Hematopoietic multipotent progenitor cell treated with erythropoietin and hydrocortisone succinate and interleukin-3 and kit ligand, for 17 days (in vitro differentiated cells): Measurements from ENCODE around the gene PDIA2.
"Not testable (repeated sequence)": the region's sequence is repeated elsewhere in the genome, so short reads cannot be mapped to it uniquely, and the experiment has no call there.

ENCODE experiments used
- DNase-seq: peaks from one replicate; pipeline ENCODE4 v3.0.0-alpha.2; 2015; ENCODE audit warnings: low spot score

The PDIA2 gene

GRCh38 chr16:301950-302349, 19.0 kb downstream of the PDIA2 start:
- no peak for DNase-seq

GRCh38 chr16:303760-304505, 21.0 kb downstream of the PDIA2 start:
- DNase-seq: no peak

GRCh38 chr16:305916-306626, 23.1 kb downstream of the PDIA2 start:
- no peak for DNase-seq

DNA sequence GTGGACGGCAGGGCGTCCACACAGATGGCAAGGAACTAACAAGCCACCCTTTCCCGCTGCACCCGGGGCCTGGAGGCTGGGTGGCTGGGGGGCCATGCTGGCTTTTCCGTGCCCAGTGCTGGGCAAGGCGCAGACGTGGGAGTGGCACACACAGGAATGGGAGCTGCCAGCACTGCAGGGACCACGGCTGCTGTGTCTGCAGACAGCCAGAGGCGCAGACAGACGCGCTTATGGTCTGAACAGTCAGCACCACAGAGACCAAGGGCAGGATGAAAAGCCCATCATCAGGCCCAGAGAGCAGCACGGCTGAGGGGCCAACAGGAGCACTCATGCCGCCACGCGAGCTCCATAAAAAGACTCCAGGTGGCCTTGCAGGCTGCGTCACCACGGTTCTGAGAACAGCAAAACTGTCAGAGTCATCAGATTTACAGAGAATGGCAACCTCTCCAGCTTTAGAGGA, 24.0 kb downstream of the PDIA2 start:
- DNase-seq: no peak

DNA sequence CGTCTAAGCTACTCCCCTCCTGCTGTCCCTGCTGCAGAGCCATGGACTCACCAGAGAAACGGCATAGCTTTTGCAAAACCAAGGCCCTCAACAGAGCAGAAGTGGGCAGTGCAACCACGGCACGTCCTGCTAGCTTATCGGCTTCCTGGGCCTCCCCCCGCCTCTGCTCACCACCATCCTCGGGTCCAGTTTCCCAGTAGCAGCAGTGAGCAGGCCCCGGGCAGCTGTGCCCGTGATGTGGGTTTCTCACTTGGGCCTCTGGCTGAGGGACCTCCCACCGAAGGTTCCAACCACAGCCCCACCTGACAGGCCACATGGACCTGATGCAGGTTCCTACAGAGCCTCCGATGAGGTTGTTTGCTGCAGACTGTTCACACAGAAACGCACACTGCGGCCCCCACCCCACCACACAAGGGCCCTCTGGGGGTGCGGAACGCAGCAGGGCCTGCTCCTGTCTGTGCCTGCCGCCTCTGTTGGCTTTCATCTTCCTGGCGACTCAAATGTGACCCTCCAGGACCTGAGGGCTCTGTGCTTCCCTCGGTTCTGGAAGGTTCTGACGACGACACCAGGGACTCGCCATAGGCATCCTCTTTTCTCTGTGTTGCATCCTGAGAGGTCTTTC, 24.8 kb downstream of the PDIA2 start:
- DNase-seq: no peak

- DNase-seq: no peak
These were observed 26.5 kb downstream of the PDIA2 start for GRCh38 chr16:309476-309875.

- no peak for DNase-seq
These were observed 28.8 kb downstream of the PDIA2 start for GRCh38 chr16:311725-312124.

- no peak for DNase-seq
These were observed 31.4 kb downstream of the PDIA2 start for GRCh38 chr16:314351-314750.

- DNase-seq: no peak
These were observed 31.9 kb downstream of the PDIA2 start for GRCh38 chr16:314795-315299.

DNA sequence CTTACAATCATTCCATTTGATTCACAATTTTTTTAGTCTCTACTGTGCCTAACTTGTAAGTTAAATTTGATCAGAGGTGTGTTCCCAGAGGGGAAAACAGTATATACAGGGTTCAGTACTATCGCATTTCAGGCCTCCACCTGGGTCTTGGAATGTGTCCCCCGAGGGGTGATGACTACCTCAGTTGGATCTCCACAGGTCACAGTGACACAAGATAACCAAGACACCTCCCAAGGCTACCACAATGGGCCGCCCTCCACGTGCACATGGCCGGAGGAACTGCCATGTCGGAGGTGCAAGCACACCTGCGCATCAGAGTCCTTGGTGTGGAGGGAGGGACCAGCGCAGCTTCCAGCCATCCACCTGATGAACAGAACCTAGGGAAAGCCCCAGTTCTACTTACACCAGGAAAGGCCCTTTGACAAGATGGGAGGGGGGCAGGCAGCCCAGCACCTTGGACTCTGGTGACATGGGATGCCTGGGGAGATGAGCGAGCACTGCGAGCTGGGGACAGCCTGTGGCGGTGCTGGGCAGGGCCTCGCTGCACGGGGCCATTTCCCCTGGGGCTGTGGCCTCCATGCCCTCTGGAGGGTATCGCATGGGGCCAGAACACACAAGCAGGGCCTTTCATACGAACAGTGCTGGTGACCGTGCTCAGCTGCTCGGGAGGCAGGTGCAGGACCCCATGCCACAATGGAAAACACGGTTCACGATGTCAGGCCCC, 33.9 kb downstream of the PDIA2 start:
- DNase-seq: no peak

GRCh38 chr16:317583-317982, 34.6 kb downstream of the PDIA2 start:
- no peak for DNase-seq

DNA sequence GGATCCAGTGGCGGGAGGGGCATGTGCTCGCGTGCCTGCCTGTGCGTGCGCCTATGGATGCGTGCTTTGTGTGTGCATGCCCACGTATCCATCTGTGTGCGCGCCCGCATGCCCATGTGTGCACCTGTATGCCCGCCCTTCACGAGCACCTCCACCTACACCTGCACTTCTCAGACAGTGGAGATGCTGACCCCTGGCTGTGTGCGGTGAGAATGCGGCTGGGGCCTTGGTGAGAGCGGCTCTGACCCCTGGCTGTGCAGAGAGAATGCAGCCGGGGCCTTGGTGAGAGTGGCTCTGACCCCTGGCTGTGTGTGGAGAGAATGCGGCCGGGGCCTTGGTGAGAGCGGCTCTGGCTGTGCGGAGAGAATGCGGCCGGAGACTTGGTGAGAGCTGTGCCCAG, 35.7 kb downstream of the PDIA2 start:
- no peak for DNase-seq

GRCh38 chr16:320206-320605, 37.2 kb downstream of the PDIA2 start:
- DNase-seq: no peak

DNA sequence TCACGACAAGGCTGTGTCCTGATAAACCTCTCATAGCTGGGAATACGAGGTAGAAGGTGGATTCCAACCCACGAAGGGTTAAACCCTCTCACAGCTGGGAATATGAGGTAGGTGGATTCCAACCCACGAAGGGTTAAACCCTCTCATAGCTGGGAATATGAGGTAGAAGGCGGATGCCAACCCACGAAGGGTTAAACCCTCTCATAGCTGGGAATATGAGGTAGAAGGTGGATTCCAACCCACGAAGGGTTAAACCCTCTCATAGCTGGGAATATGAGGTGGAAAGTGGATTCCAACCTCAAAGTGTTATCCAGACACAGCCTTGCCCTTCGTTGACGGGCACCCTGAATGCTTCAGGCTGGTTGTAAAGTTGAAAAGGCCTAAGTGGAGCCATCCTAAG, 38.6 kb downstream of the PDIA2 start:
- DNase-seq: no peak

DNA sequence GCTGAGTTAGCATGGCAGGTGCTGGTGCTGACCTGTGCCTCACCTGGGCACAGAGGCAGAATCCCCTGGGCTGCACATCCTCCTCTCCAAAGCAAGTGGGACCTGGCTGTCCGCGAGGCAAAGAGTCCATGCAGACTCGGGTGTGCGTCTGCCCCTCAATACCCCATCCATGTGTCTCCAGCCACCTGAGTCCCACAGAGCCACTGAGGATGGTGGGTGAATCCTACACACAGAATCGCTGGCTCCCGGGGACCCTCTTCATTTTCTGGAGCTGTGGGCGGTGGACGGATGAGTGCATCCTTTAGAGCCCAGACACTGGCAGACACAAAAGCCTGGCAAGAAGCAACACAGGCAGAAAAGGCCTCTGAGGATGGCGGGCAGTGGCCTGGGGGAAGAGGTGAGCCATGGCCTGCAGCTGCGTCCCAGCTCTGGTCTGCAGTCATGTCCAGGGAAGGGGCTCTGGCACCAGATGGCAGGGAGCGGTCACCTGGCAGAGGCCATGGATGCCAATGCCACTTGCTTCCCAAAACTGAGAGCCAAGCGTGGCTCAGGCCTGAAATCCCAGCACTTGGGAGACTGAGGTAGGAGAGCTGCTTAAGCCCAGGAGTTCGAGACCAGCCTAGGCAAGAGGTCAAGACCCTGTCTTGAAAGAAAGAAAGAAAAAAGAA, 39.6 kb downstream of the PDIA2 start:
- DNase-seq: no peak

GRCh38 chr16:324201-324450, 41.2 kb downstream of the PDIA2 start:
- no peak for DNase-seq

GRCh38 chr16:324451-325334, 41.7 kb downstream of the PDIA2 start:
- DNase-seq: peak; percentile 66

GRCh38 chr16:325375-326145, 42.6 kb downstream of the PDIA2 start:
- no peak for DNase-seq

DNA sequence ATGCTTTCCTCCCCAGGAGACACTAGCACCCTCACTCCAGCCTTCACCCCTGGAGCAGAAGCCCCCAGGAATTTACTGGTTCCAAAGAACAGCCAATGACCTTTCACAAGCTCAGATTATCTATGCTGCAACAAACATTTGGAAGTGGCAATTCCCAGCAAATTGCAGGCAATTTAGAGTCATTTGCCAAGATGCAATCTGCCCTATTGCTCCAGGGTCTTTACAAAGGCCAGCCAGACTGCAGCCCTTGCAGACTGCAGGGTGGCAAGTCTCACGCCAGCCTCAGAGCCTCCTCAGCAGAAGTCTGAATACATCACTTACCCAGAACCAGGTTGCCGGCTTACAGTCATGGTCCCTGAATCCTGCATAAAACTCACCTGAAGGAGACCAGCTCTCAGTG, 47.8 kb downstream of the PDIA2 start:
- DNase-seq: no peak

DNA sequence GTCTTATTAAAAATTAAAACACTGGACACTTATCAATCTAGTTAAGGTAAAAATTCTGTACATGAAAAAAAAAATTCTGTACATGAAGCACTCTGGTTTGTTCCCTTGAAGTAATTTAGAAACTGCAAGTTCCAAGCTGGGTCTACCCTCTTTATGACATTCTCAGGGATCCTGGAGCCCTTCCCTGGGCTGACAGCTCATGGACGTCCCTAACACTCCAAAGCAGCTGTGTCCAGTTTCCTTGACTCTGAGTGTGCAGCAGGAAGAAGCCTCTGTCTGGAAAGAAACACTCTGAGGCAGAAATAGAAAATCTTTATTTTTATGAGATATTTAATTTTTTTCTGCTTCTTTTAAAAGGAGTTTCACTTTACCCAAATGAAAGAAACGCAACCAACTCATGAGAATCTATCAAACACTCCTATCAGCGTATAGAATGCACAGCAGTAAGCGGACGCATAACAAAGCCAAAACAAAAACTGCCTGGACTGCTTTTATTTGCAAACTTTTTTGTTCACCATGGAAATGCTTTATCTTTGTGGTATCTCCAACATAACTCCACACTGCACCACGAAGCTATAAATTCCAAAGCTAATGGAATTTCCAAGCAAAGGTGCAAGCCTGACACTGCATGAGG, 48.3 kb downstream of the PDIA2 start:
- not testable (repeated sequence) for DNase-seq
